Erythroblast (primary cell): ENCODE data around the gene DOCK8.

ENCODE experiments used
- GATA1 ChIP-seq: IDR thresholded peaks from 2 replicates; pipeline ENCODE4 v1.6.1; 2011; ENCODE audit warnings: low read depth, mild to moderate bottlenecking, control low read depth, low read length, moderate library complexity
- POLR2A ChIP-seq: IDR thresholded peaks from 2 replicates; pipeline ENCODE4 v1.6.1; 2011; ENCODE audit warnings: mild to moderate bottlenecking, low read length

GRCh38 chr9:215631-216155 lies 1.0 kb downstream of the DOCK8 start:
- TF ChIP-seq POLR2A (no peak), GATA1 (no peak)
